B cell (primary cell): ENCODE results near the gene NDUFB10. TPM values are rescaled to one million over a fixed set of nuclear protein-coding genes. Genes with fewer than 3 reads are reported as not detected.

Source experiments
- ATAC-seq: fragments of 200-7000 bp; cut with Tn5 transposase; one replicate; pipeline ENCODE4 v1.10.0; 2021; ENCODE audit warnings: low read depth, mild to moderate bottlenecking, moderate number of reproducible peaks, moderate library complexity
- CTCF ChIA-PET: fragments of 350-600 bp; sonication (Branson Sonifier 250); formaldehyde crosslinking; loops from one replicate; lab custom pipeline; 2021; ENCODE audit warnings: antibody characterized with exemption, inconsistent platforms; lab: Charles Lee
- POLR2A ChIA-PET: fragments of 350-600 bp; sonication (Branson Sonifier 250); formaldehyde crosslinking; loops from one replicate; lab custom pipeline; 2021; ENCODE audit warnings: antibody characterized with exemption; lab: Charles Lee
- DNase-seq: peaks from one replicate; pipeline ENCODE4 v3.0.0; 2013
- H2AFZ ChIP-seq: 2 replicates; pipeline ENCODE4 v1.6.1; 2012; ENCODE audit warnings: mild to moderate bottlenecking, low read depth, low read length; ENCODE audit not compliant: insufficient read depth, poor library complexity, severe bottlenecking
- H3K27ac ChIP-seq, 2 donors: 1 replicate in 1 of 2; 2 replicates in 1 of 2; pipeline ENCODE4 v1.5.1; 2012 to 2013; ENCODE audit warnings: low read length in 2 of 2, mild to moderate bottlenecking in 2 of 2, moderate library complexity in 1 of 2
- H3K27me3 ChIP-seq, 4 experiments: fragments of 200-600 bp in 1 of 4; sonication (generic) in 1 of 4; replicated peaks in 1 of 4; 1 replicate in 2 of 4; 2 replicates in 2 of 4; pipeline versions ENCODE4 v1.6.1 to v1.7.0; 2013 to 2016; ENCODE audit warnings: low read length in 3 of 4, mild to moderate bottlenecking in 2 of 4, mixed read lengths in 1 of 4, moderate library complexity in 1 of 4; ENCODE audit not compliant: insufficient read depth in 4 of 4, control insufficient read depth in 3 of 4; ENCODE audit errors: control extremely low read depth in 1 of 4
- H3K36me3 ChIP-seq, 2 experiments: replicated peaks in 1 of 2; 1 replicate in 1 of 2; 2 replicates in 1 of 2; pipeline versions ENCODE4 v1.6.1 to v1.7.1; 2013; ENCODE audit warnings: low read length in 1 of 2; ENCODE audit not compliant: insufficient read depth in 2 of 2, control insufficient read depth in 1 of 2; ENCODE audit errors: control extremely low read depth in 1 of 2, extremely low read depth in 1 of 2
- H3K4me1 ChIP-seq, 2 donors: fragments of 200-600 bp in 1 of 2; sonication (generic) in 1 of 2; 1 replicate in 1 of 2; 2 replicates in 1 of 2; pipeline versions ENCODE4 v1.5.1 to v1.6.1; 2013 to 2017; ENCODE audit warnings: low read length in 2 of 2; ENCODE audit not compliant: control insufficient read depth in 2 of 2, insufficient read depth in 2 of 2
- H3K4me2 ChIP-seq: replicated peaks from 2 replicates; pipeline ENCODE3; 2012; ENCODE audit warnings: mild to moderate bottlenecking, low read depth, low read length; ENCODE audit not compliant: poor library complexity, severe bottlenecking
- H3K4me3 ChIP-seq, 5 experiments: fragments of 200-600 bp in 1 of 5; sonication (generic) in 1 of 5; 1 replicate in 3 of 5; 2 replicates in 2 of 5; pipeline versions ENCODE4 v1.5.1 to v1.7.0; 2011 to 2016; ENCODE audit warnings: low read length in 4 of 5, mild to moderate bottlenecking in 4 of 5, low read depth in 2 of 5, control low read depth in 1 of 5, moderate library complexity in 1 of 5; ENCODE audit not compliant: insufficient read depth in 1 of 5; ENCODE audit errors: control extremely low read depth in 1 of 5, extremely low read depth in 1 of 5
- H3K79me2 ChIP-seq: fragments of 200-600 bp; sonication (generic); one replicate; pipeline ENCODE4 v1.6.0; 2016; ENCODE audit warnings: low read length; ENCODE audit not compliant: control insufficient read depth, insufficient read depth
- H3K9ac ChIP-seq: fragments of 200-600 bp; sonication (generic); 2 replicates; pipeline ENCODE4 v1.6.1; 2017; ENCODE audit warnings: mild to moderate bottlenecking, low read length, moderate library complexity
- H3K9me3 ChIP-seq, 3 donors: one replicate each; pipeline versions ENCODE4 v1.6.1 to v1.7.1; 2013; ENCODE audit warnings: low read length in 2 of 3; ENCODE audit not compliant: control insufficient read depth in 2 of 3, insufficient read depth in 1 of 3; ENCODE audit errors: control extremely low read depth in 1 of 3
- H4K20me1 ChIP-seq: 2 replicates; pipeline ENCODE4 v1.6.0; 2012; ENCODE audit warnings: mild to moderate bottlenecking, low read length; ENCODE audit not compliant: insufficient read depth, control insufficient read depth, poor library complexity, severe bottlenecking
- H3K27ac Mint-ChIP-seq: one replicate; pipeline ENCODE4 v1.8.0; 2021; ENCODE audit warnings: mixed read lengths
- H3K27me3 Mint-ChIP-seq: one replicate; pipeline ENCODE4 v1.8.0; 2021; ENCODE audit warnings: mixed read lengths
- H3K4me1 Mint-ChIP-seq: one replicate; pipeline ENCODE4 v1.8.0; 2021; ENCODE audit warnings: mixed read lengths
- H3K4me3 Mint-ChIP-seq: one replicate; pipeline ENCODE4 v1.8.0; 2021; ENCODE audit warnings: mixed read lengths
- H3K9me3 Mint-ChIP-seq: one replicate; pipeline ENCODE4 v1.8.0; 2022; ENCODE audit warnings: mixed read lengths; ENCODE audit not compliant: insufficient read depth
- EZH2 ChIP-seq: IDR thresholded peaks from 2 replicates; pipeline ENCODE4 v1.6.1; 2012; ENCODE audit warnings: borderline replicate concordance, low read depth, mild to moderate bottlenecking, moderate library complexity, low read length; ENCODE audit not compliant: insufficient read depth, poor library complexity, severe bottlenecking
- WGBS: methylation state at CpG from one replicate; pipeline ENCODE4 v1.1.5; 2013; ENCODE audit warnings: missing lambda C conversion rate; ENCODE audit not compliant: insufficient coverage; 5-methylcytosine and 5-hydroxymethylcytosine counted together
- intact Hi-C: fragments of 100-400 bp; cut with micrococcal nuclease; formaldehyde crosslinking; loops from one replicate; pipeline ENCODE4 v1.10.0; 2022
- polyA plus RNA-seq: library from polyadenylated mRNA; depleted of rRNA; stranded (reverse); fragments of >200 nt; gene quantifications from 2 replicates; pipeline ENCODE4 v1.2.3, GENCODE V29; 2012
- total RNA-seq, 2 donors: library from RNA; stranded (reverse); fragments of 120-200 nt in 1 of 2; gene quantifications; 1 replicate in 1 of 2; 2 replicates in 1 of 2; pipeline versions ENCODE4 v1.2.3 to v1.2.4, GENCODE V29; 2013 to 2022
- TF ChIP-seq, protein P1 (sequence below): fragments of 200-600 bp; IDR thresholded peaks from one replicate; pipeline ENCODE4 v1.8.0; 2022; ENCODE audit warnings: antibody characterized with exemption, mild to moderate bottlenecking

The NDUFB10 gene
- total and polyA plus RNA-seq, 2 donors (not counting 1 experiment from before 2014, with no cell fraction given) = 70.4 to 92.6 TPM

DNA sequence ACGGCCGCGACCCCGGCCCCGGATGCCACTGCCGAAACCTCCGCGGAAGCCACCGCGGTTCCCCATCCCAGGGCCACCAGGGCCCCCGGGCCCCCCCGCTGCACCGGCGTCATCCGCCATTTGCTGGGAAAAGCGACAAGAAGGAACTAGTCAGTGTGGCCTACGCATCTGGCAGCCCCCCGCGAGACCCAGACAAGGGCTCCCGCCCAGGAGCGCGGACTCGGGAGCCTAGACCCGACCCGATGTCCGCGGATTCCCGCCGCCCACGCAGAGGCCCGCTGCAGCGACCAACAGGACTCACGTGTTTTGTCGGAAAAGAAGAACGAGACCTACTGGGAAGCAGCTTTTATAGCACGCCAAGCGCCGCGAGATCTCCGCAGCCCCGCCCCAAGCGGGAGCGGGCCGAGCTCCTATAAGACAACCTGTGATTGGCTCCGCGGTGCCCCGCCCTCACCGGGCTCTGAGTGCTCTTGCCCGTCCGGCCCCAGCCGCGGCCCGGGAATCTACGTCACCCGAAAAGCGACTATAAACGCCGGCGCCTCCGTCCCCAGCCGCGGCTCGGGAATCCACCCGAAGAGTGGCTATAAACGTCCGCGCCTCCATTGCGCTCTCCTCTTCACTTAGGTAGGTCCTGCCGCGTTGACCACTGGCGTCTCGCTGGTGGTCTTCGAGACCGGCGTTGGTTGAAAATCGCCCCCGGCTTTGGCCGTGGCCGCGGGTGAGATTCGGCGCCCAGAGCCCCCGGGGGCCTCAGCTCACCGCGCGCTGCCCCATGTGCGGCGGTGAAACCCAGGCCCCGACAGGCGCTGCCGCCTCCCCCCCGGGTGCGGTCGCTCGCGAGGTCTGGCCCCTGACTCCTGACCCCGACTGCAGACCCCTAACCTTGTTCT lies 5.4 kb downstream of the NDUFB10 start, which contains the start of gene RPS2:
RPS2 (minus strand) TSS at position 321 of the 890 bp plus-strand sequence; CDS start at position 120, 201 bp downstream.
- DNase-seq = peak; percentile 99
- H3K36me3 ChIP-seq = peaks cover 0 to 29% of the 10 kb centered on the region in 2 experiments
- Mint-ChIP-seq H3K9me3 (no peaks in the 10 kb centered on the region), H3K4me3 (peak within 1 kb of the TSS; percentile 94), H3K27me3 (no peaks in the 10 kb centered on the region), H3K27ac (peak within 1 kb of the TSS; percentile 97), H3K4me1 (peaks cover 42% of the 10 kb centered on the region)
- H3K4me2 ChIP-seq = peak within 1 kb of the TSS; percentile 90
- peak; percentile 93 for ATAC-seq
- H2AFZ ChIP-seq = peak within 1 kb of the TSS; percentile 50
- H3K9me3 ChIP-seq = no peaks in the 10 kb centered on the region
- H3K4me3 ChIP-seq = peak within 1 kb of the TSS; percentile 60 to 94 (median 76)
- ChIA-PET POLR2A (interaction anchor here (0.5 to 2.9 kb wide), 16 partner anchors 9 to 918 kb away, joined by 3 to 36 read pairs (median 4); partner anchors contain the start of genes FLYWCH2, GFER, MSRB1 and NUBP2), CTCF (interaction anchor here (0.7 to 2.0 kb wide), 6 partner anchors 19 to 191 kb away, joined by 3 to 6 read pairs (median 3); partner anchors contain the start of genes GFER, MSRB1 and SYNGR3)
- intact Hi-C loops = loop anchor here (1.0 to 2.0 kb wide), 5 partner anchors 8 to 190 kb away; partner anchors contain the start of genes TBL3, TRAF7 and ZNF598
- peak within 1 kb of the TSS; percentile 98 for H3K9ac ChIP-seq
- peaks cover 27% of the 10 kb centered on the region for H3K79me2 ChIP-seq
- H3K4me1 ChIP-seq = peaks cover 26 to 49% of the 10 kb centered on the region in 2 donors
- no peak for TF ChIP-seq EZH2
- TF ChIP-seq, protein P1, sequence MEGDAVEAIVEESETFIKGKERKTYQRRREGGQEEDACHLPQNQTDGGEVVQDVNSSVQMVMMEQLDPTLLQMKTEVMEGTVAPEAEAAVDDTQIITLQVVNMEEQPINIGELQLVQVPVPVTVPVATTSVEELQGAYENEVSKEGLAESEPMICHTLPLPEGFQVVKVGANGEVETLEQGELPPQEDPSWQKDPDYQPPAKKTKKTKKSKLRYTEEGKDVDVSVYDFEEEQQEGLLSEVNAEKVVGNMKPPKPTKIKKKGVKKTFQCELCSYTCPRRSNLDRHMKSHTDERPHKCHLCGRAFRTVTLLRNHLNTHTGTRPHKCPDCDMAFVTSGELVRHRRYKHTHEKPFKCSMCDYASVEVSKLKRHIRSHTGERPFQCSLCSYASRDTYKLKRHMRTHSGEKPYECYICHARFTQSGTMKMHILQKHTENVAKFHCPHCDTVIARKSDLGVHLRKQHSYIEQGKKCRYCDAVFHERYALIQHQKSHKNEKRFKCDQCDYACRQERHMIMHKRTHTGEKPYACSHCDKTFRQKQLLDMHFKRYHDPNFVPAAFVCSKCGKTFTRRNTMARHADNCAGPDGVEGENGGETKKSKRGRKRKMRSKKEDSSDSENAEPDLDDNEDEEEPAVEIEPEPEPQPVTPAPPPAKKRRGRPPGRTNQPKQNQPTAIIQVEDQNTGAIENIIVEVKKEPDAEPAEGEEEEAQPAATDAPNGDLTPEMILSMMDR = no peak
- no peaks in the 10 kb centered on the region for H3K27me3 ChIP-seq
- under 1% methylated on average over 95 of the region's 97 CpGs for whole genome bisulfite sequencing
- peaks cover 23% of the 10 kb centered on the region for H4K20me1 ChIP-seq
- peak within 1 kb of the TSS; percentile 83 to 100 for H3K27ac ChIP-seq
